HEK293 (cell line): Measurements from ENCODE around the gene PALMD.

Source experiments
- CTCF ChIA-PET: fragments of 350-600 bp; formaldehyde crosslinking; extraction: SDS; loops from one replicate; lab custom pipeline; 2021; ENCODE audit warnings: antibody characterized with exemption; lab: Yijun Ruan, JAX
- POLR2A ChIA-PET: fragments of 300-600 bp; formaldehyde crosslinking; extraction: SDS; loops from one replicate; lab custom pipeline; 2020; ENCODE audit warnings: antibody characterized with exemption, inconsistent platforms; lab: Yijun Ruan, JAX
- H3K27ac ChIP-seq: fragments of 200-500 bp; sonication (Bioruptor generic); 2 replicates; pipeline ENCODE4 v1.5.1; 2014; ENCODE audit warnings: low read depth, low read length, control low read depth, inconsistent platforms; ENCODE audit errors: extremely low read depth
- H3K36me3 ChIP-seq, 2 experiments: fragments of 200-500 bp in 1 of 2; sonication (Bioruptor generic) in 1 of 2; 1 replicate in 1 of 2; 2 replicates in 1 of 2; pipeline ENCODE4 v1.5.1; 2014 to 2017; ENCODE audit warnings: inconsistent platforms in 2 of 2, low read length in 2 of 2; ENCODE audit not compliant: control insufficient read depth in 2 of 2, insufficient read depth in 1 of 2
- H3K4me1 ChIP-seq: fragments of 200-500 bp; sonication (Bioruptor generic); 2 replicates; pipeline ENCODE4 v1.5.1; 2014; ENCODE audit warnings: mild to moderate bottlenecking, low read length, inconsistent platforms; ENCODE audit not compliant: control insufficient read depth, insufficient read depth
- H3K4me3 ChIP-seq: 2 replicates; pipeline ENCODE4 v1.5.1; 2011; ENCODE audit warnings: low read depth, mild to moderate bottlenecking, control low read depth, low read length, moderate library complexity
- H3K9me3 ChIP-seq: fragments of 200-500 bp; sonication (Bioruptor generic); 2 replicates; pipeline ENCODE4 v1.5.1; 2014; ENCODE audit warnings: low read depth, low read length, inconsistent platforms; ENCODE audit not compliant: control insufficient read depth, insufficient read depth
- GFI1B ChIP-seq: fragments of 450-650 bp; formaldehyde crosslinking; IDR thresholded peaks from 2 replicates; pipeline ENCODE4 v1.5.1; 2016; ENCODE audit warnings: missing biosample characterization, missing genetic modification characterization
- HOXC10 ChIP-seq: sonication (generic); formaldehyde crosslinking; IDR thresholded peaks from 2 replicates; pipeline ENCODE4 v1.8.1; 2023; ENCODE audit warnings: mild to moderate bottlenecking, missing genetic modification reagents
- KLF1 ChIP-seq: fragments of 450-650 bp; formaldehyde crosslinking; IDR thresholded peaks from 2 replicates; pipeline ENCODE4 v1.5.1; 2016; ENCODE audit warnings: missing biosample characterization, missing genetic modification characterization
- ZNF112 ChIP-seq: fragments of 450-650 bp; formaldehyde crosslinking; IDR thresholded peaks from 2 replicates; pipeline ENCODE4 v1.5.0; 2017; ENCODE audit warnings: missing biosample characterization, missing genetic modification characterization
- ZNF175 ChIP-seq: fragments of 450-650 bp; formaldehyde crosslinking; IDR thresholded peaks from 2 replicates; pipeline ENCODE4 v1.5.1; 2016; ENCODE audit warnings: missing biosample characterization, missing genetic modification characterization
- ZNF341 ChIP-seq: fragments of 450-650 bp; formaldehyde crosslinking; IDR thresholded peaks from 2 replicates; pipeline ENCODE4; 2016; ENCODE audit warnings: low read depth, missing biosample characterization, missing genetic modification characterization
- ZNF585B ChIP-seq: fragments of 450-650 bp; formaldehyde crosslinking; IDR thresholded peaks from 2 replicates; pipeline ENCODE4 v1.5.1; 2016; ENCODE audit warnings: missing biosample characterization, missing genetic modification characterization
- ZNF654 ChIP-seq: fragments of 450-650 bp; formaldehyde crosslinking; IDR thresholded peaks from 2 replicates; pipeline ENCODE4 v1.5.1; 2016; ENCODE audit warnings: low read depth, missing biosample characterization, missing genetic modification characterization
- ZNF776 ChIP-seq: fragments of 450-650 bp; formaldehyde crosslinking; IDR thresholded peaks from 2 replicates; pipeline ENCODE4 v1.5.0; 2017; ENCODE audit warnings: missing biosample characterization, missing genetic modification characterization, borderline replicate concordance
- ZNF791 ChIP-seq: fragments of 450-650 bp; formaldehyde crosslinking; IDR thresholded peaks from 2 replicates; pipeline ENCODE4 v1.5.1; 2016; ENCODE audit warnings: missing biosample characterization, missing genetic modification characterization
- ZNF830 ChIP-seq: fragments of 450-650 bp; IDR thresholded peaks from 2 replicates; pipeline ENCODE4 v1.5.0; 2018; ENCODE audit warnings: missing biosample characterization, missing genetic modification characterization, low read depth, mild to moderate bottlenecking, moderate library complexity
- ZNF837 ChIP-seq: fragments of 450-650 bp; formaldehyde crosslinking; IDR thresholded peaks from 2 replicates; pipeline ENCODE4 v1.5.1; 2016; ENCODE audit warnings: missing biosample characterization, missing genetic modification characterization
- TF ChIP-seq, protein P1 (sequence below): fragments of 450-650 bp; formaldehyde crosslinking; IDR thresholded peaks from 2 replicates; pipeline ENCODE4 v1.5.1; 2016; ENCODE audit warnings: missing biosample characterization, missing genetic modification characterization, low read depth
- TF ChIP-seq, protein P2 (sequence below): IDR thresholded peaks from 2 replicates; pipeline ENCODE4 v1.6.1; 2011; ENCODE audit warnings: mild to moderate bottlenecking, low read depth, low read length, borderline replicate concordance
- TF ChIP-seq, protein P3 (sequence below): fragments of 450-650 bp; formaldehyde crosslinking; IDR thresholded peaks from 2 replicates; pipeline ENCODE4 v1.5.1; 2016; ENCODE audit warnings: missing biosample characterization, missing genetic modification characterization
- TF ChIP-seq, protein P4 (sequence below): fragments of 450-650 bp; formaldehyde crosslinking; IDR thresholded peaks from 2 replicates; pipeline ENCODE4 v1.5.1; 2016; ENCODE audit warnings: missing biosample characterization, missing genetic modification characterization, borderline replicate concordance
- TF ChIP-seq, protein P5 (sequence below): fragments of 450-650 bp; formaldehyde crosslinking; IDR thresholded peaks from 2 replicates; pipeline ENCODE4 v1.5.1; 2017; ENCODE audit warnings: missing biosample characterization, missing genetic modification characterization
- TF ChIP-seq, protein P6 (sequence below): fragments of 450-650 bp; formaldehyde crosslinking; IDR thresholded peaks from 2 replicates; pipeline ENCODE4 v1.5.1; 2016; ENCODE audit warnings: missing biosample characterization, missing genetic modification characterization
- TF ChIP-seq, protein P7 (sequence below): fragments of 450-650 bp; formaldehyde crosslinking; IDR thresholded peaks from 2 replicates; pipeline ENCODE4 v1.5.1; 2017; ENCODE audit warnings: missing biosample characterization, mild to moderate bottlenecking, missing genetic modification characterization, moderate library complexity

The PALMD gene

DNA sequence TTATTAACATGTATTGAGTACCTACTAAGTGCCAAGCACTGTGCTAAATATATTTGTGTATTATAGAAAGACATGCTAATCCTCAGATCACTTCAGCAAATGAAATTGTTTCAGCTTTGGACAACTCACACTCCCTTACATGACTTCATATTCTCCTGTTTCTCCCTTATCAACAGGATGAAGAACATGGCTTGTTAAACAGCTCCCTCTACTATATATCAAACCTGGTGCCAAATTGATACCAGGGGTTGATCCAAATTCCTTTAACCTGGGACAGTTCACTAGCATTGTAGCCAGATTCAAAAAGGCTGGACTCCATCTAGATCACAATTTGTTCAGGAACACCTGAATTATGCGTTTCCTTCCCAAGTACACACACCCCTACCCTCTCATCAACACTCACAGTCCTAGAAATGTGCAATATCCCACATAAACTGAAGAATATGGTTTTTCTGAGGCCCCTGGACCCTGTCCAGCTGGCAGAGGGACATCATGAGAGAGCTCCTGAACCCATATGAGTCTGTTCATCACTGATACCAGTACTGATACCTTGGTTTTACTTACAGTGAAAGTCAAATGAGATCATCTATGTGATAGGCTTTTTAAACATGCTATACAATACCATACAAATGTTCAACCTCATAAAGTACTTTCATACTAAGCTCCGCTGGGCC is 47.0 kb upstream of the PALMD start (continued):
- TF ChIP-seq, protein P1, sequence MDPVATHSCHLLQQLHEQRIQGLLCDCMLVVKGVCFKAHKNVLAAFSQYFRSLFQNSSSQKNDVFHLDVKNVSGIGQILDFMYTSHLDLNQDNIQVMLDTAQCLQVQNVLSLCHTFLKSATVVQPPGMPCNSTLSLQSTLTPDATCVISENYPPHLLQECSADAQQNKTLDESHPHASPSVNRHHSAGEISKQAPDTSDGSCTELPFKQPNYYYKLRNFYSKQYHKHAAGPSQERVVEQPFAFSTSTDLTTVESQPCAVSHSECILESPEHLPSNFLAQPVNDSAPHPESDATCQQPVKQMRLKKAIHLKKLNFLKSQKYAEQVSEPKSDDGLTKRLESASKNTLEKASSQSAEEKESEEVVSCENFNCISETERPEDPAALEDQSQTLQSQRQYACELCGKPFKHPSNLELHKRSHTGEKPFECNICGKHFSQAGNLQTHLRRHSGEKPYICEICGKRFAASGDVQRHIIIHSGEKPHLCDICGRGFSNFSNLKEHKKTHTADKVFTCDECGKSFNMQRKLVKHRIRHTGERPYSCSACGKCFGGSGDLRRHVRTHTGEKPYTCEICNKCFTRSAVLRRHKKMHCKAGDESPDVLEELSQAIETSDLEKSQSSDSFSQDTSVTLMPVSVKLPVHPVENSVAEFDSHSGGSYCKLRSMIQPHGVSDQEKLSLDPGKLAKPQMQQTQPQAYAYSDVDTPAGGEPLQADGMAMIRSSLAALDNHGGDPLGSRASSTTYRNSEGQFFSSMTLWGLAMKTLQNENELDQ: no peak
- TF ChIP-seq ZNF791: no peak
- TF ChIP-seq ZNF837 (tag by site-specific recombination): no peak
- TF ChIP-seq, all 188 proteins: peak for 0

DNA sequence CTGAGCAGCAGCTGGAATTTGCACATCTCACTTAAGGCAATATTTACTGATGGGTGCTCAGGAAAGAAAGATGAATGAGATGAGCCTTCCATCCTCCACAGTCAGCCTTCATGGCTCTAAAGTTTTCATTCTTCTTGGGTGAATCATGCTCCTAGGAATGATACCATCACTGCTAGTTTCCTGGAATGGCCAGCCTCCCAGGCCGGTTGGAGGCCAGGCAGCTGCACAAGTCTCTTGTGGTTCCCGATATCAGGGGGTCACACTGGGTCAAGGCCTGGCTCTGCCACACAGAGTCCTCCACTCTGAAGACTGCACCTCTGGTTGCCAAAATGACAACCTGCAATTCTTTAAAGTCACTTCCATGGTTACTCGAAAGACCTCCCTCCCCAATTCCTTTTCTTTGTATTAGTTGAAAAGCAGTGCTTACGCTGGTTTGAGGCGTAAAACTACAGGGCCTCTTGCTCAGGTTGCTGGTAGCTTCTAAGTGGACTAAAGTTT is 46.2 kb upstream of the PALMD start:
- Histone ChIP-seq H3K4me1 (no peaks in the 10 kb centered on the region), H3K36me3 (no peaks in the 10 kb centered on the region), H3K27ac (no peak overlapping the region), H3K4me3 (no peak overlapping the region), H3K9me3 (no peaks in the 10 kb centered on the region)
- ChIA-PET CTCF (interaction anchor here (1.0 kb wide), 1 partner anchor 85 kb away, joined by 4 read pairs; no protein-coding TSS in a partner anchor), POLR2A (no interaction called here)
- TF ChIP-seq ZNF585B (tag by site-specific recombination) (no peak), GFI1B (tag by site-specific recombination) (no peak), ZNF112 (tag by site-specific recombination) (no peak), ZNF776 (tag by site-specific recombination) (no peak), ZNF175 (tag by site-specific recombination) (no peak), ZNF341 (no peak), KLF1 (no peak), ZNF654 (tag by site-specific recombination) (no peak), ZNF830 (no peak), HOXC10 (CRISPR knock-in tag) (no peak)
- TF ChIP-seq, protein P2, sequence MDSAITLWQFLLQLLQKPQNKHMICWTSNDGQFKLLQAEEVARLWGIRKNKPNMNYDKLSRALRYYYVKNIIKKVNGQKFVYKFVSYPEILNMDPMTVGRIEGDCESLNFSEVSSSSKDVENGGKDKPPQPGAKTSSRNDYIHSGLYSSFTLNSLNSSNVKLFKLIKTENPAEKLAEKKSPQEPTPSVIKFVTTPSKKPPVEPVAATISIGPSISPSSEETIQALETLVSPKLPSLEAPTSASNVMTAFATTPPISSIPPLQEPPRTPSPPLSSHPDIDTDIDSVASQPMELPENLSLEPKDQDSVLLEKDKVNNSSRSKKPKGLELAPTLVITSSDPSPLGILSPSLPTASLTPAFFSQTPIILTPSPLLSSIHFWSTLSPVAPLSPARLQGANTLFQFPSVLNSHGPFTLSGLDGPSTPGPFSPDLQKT: no peak
- TF ChIP-seq, protein P3, sequence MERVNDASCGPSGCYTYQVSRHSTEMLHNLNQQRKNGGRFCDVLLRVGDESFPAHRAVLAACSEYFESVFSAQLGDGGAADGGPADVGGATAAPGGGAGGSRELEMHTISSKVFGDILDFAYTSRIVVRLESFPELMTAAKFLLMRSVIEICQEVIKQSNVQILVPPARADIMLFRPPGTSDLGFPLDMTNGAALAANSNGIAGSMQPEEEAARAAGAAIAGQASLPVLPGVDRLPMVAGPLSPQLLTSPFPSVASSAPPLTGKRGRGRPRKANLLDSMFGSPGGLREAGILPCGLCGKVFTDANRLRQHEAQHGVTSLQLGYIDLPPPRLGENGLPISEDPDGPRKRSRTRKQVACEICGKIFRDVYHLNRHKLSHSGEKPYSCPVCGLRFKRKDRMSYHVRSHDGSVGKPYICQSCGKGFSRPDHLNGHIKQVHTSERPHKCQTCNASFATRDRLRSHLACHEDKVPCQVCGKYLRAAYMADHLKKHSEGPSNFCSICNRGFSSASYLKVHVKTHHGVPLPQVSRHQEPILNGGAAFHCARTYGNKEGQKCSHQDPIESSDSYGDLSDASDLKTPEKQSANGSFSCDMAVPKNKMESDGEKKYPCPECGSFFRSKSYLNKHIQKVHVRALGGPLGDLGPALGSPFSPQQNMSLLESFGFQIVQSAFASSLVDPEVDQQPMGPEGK: no peak
- TF ChIP-seq, protein P4, sequence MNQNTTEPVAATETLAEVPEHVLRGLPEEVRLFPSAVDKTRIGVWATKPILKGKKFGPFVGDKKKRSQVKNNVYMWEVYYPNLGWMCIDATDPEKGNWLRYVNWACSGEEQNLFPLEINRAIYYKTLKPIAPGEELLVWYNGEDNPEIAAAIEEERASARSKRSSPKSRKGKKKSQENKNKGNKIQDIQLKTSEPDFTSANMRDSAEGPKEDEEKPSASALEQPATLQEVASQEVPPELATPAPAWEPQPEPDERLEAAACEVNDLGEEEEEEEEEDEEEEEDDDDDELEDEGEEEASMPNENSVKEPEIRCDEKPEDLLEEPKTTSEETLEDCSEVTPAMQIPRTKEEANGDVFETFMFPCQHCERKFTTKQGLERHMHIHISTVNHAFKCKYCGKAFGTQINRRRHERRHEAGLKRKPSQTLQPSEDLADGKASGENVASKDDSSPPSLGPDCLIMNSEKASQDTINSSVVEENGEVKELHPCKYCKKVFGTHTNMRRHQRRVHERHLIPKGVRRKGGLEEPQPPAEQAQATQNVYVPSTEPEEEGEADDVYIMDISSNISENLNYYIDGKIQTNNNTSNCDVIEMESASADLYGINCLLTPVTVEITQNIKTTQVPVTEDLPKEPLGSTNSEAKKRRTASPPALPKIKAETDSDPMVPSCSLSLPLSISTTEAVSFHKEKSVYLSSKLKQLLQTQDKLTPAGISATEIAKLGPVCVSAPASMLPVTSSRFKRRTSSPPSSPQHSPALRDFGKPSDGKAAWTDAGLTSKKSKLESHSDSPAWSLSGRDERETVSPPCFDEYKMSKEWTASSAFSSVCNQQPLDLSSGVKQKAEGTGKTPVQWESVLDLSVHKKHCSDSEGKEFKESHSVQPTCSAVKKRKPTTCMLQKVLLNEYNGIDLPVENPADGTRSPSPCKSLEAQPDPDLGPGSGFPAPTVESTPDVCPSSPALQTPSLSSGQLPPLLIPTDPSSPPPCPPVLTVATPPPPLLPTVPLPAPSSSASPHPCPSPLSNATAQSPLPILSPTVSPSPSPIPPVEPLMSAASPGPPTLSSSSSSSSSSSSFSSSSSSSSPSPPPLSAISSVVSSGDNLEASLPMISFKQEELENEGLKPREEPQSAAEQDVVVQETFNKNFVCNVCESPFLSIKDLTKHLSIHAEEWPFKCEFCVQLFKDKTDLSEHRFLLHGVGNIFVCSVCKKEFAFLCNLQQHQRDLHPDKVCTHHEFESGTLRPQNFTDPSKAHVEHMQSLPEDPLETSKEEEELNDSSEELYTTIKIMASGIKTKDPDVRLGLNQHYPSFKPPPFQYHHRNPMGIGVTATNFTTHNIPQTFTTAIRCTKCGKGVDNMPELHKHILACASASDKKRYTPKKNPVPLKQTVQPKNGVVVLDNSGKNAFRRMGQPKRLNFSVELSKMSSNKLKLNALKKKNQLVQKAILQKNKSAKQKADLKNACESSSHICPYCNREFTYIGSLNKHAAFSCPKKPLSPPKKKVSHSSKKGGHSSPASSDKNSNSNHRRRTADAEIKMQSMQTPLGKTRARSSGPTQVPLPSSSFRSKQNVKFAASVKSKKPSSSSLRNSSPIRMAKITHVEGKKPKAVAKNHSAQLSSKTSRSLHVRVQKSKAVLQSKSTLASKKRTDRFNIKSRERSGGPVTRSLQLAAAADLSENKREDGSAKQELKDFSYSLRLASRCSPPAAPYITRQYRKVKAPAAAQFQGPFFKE: no peak
- TF ChIP-seq, protein P5, sequence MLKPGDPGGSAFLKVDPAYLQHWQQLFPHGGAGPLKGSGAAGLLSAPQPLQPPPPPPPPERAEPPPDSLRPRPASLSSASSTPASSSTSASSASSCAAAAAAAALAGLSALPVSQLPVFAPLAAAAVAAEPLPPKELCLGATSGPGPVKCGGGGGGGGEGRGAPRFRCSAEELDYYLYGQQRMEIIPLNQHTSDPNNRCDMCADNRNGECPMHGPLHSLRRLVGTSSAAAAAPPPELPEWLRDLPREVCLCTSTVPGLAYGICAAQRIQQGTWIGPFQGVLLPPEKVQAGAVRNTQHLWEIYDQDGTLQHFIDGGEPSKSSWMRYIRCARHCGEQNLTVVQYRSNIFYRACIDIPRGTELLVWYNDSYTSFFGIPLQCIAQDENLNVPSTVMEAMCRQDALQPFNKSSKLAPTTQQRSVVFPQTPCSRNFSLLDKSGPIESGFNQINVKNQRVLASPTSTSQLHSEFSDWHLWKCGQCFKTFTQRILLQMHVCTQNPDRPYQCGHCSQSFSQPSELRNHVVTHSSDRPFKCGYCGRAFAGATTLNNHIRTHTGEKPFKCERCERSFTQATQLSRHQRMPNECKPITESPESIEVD (tag by site-specific recombination): no peak
- TF ChIP-seq, protein P6, sequence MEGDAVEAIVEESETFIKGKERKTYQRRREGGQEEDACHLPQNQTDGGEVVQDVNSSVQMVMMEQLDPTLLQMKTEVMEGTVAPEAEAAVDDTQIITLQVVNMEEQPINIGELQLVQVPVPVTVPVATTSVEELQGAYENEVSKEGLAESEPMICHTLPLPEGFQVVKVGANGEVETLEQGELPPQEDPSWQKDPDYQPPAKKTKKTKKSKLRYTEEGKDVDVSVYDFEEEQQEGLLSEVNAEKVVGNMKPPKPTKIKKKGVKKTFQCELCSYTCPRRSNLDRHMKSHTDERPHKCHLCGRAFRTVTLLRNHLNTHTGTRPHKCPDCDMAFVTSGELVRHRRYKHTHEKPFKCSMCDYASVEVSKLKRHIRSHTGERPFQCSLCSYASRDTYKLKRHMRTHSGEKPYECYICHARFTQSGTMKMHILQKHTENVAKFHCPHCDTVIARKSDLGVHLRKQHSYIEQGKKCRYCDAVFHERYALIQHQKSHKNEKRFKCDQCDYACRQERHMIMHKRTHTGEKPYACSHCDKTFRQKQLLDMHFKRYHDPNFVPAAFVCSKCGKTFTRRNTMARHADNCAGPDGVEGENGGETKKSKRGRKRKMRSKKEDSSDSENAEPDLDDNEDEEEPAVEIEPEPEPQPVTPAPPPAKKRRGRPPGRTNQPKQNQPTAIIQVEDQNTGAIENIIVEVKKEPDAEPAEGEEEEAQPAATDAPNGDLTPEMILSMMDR (tag by site-specific recombination): no peak
- TF ChIP-seq, protein P7, sequence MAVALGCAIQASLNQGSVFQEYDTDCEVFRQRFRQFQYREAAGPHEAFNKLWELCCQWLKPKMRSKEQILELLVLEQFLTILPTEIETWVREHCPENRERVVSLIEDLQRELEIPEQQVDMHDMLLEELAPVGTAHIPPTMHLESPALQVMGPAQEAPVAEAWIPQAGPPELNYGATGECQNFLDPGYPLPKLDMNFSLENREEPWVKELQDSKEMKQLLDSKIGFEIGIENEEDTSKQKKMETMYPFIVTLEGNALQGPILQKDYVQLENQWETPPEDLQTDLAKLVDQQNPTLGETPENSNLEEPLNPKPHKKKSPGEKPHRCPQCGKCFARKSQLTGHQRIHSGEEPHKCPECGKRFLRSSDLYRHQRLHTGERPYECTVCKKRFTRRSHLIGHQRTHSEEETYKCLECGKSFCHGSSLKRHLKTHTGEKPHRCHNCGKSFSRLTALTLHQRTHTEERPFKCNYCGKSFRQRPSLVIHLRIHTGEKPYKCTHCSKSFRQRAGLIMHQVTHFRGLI (tag by site-specific recombination): no peak
